GM12874 (cell line): ENCODE results near the gene PRDM4.

ENCODE experiments used
- TF ChIP-seq, protein P1 (sequence below): IDR thresholded peaks from 2 replicates; pipeline ENCODE4 v1.5.1; 2011; ENCODE audit warnings: low read depth, mild to moderate bottlenecking, control low read depth, low read length, moderate library complexity; ENCODE audit not compliant: insufficient read depth

The PRDM4 gene

DNA sequence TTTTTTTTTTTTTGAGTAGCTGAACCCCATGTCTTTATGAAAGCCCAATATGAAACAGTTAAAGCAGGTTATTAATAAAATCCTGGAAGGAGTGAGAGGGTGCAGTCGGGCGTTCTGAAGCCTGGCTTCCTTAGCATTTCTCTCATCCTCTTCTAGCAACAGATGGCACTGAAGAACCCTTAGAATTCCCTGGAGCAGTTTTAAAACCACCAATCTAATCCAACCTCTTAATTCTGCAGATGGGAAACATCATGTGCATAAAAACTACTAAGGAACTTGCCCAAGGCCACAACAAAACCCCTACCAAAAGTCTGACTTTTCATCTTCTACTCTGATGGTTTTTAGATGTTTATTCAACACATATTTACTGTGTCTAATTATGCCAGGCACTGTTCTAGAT is 25.2 kb downstream of the PRDM4 start:
- TF ChIP-seq, protein P1, sequence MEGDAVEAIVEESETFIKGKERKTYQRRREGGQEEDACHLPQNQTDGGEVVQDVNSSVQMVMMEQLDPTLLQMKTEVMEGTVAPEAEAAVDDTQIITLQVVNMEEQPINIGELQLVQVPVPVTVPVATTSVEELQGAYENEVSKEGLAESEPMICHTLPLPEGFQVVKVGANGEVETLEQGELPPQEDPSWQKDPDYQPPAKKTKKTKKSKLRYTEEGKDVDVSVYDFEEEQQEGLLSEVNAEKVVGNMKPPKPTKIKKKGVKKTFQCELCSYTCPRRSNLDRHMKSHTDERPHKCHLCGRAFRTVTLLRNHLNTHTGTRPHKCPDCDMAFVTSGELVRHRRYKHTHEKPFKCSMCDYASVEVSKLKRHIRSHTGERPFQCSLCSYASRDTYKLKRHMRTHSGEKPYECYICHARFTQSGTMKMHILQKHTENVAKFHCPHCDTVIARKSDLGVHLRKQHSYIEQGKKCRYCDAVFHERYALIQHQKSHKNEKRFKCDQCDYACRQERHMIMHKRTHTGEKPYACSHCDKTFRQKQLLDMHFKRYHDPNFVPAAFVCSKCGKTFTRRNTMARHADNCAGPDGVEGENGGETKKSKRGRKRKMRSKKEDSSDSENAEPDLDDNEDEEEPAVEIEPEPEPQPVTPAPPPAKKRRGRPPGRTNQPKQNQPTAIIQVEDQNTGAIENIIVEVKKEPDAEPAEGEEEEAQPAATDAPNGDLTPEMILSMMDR = no peak

- TF ChIP-seq, protein P1 = no peak
Measured at GRCh38 chr12:107734139-107734538, 26.8 kb downstream of the PRDM4 start.

DNA sequence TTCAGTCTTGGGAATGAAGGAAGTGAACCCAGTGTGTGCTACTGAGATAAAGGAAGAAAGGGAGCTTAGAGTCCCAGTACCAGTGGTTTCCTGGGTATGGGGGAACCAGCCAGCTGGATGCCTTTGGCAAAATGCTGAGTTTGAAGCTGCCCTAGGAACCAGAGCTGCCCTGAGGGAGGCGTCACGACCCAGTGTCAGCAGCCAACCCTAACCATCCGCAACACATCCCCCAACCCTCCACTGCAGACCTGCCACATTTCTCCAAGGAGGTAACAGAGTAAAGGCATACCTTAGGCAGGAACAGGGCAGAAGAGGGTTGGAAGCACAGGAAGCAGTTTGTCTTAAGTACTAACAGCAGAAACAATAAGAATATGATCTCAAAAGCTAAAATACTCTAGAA is 28.6 kb downstream of the PRDM4 start:
- TF ChIP-seq, protein P1 = no peak

DNA sequence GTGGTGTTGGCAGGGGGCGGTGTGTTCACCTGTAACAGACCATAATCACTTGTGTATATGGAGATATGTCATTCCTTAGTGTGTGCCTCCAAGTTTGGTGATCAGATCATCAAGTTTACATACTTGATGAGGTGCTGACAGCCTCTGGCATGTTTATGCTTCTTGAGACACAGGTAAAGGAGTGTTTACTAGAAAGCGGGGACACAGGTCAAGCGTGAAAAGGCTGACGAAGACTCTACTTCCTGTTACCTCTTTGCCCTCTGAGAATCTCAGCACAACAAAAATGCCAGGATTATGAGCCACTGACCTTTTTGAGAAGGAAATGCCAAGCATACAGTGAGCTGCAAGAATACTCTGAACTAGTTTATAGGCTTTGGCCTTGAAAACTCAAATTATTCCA is 29.6 kb downstream of the PRDM4 start:
- TF ChIP-seq, protein P1 = no peak

- TF ChIP-seq, protein P1 = no peak
Measured at GRCh38 chr12:107730618-107731341, 30.2 kb downstream of the PRDM4 start.

DNA sequence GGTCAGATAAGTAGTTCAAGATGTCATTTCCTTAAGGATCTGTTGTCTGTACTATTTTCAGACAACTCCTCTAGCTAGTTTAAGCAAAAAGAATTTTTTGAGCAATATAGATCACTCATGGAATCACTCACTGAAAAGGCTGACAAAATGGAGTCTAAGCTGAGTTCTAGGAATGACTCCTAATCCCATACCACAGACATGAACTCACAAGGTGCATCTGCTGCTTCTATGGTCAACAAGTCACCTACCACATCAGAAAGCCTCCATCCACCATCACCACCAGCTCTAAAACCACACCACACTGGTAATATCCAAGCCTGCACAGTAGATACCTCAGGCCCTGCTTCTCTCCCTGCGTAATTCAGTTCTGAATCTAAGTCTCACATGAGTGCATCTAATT is 42.3 kb downstream of the PRDM4 start:
- TF ChIP-seq, protein P1 = no peak

DNA sequence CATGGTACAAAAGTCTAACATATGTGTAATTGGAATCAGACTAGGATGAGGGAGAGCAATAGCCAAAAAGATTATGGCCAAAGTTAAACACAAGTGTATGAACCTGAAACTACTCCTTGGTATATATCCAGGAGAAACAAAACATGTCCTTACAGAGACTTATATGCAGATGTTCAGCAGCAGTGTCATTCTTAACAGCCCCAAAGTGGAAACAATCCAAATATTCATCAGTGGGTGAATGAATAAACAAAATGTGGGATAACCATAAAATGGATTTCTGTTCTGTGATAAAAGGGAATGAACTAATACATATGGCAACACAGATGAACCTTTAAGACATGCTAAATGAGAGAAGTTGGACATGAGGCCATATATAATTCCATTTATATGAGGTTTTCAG is 45.2 kb downstream of the PRDM4 start:
- TF ChIP-seq, protein P1 = no peak
